ENCODE measurements around the gene EIF3A.

DNA sequence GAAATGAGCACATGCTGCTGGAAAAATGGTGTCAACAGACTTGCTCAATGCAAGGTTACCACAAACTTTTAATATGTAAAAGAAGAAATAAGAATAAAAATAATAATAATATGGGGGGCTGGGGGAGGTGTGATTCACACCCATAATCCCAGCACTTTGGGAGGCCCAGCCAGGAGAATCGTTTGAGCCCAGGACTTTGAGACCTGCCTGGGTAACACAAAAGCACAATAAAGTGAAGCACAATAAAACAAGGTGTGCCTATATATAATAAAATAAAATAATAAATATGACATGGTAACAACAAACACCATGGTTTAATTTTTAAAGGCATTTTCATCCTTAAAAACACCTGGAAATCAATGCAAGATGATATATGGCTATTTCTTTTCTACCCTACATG, 25.1 kb downstream of the EIF3A start:
- TF ChIP-seq HDGF (IDR thresholded peaks at IDR 0.05; ENCODE audit: borderline replicate concordance) (no peak), ELF4 (IDR thresholded peaks at IDR 0.05) (no peak), ZNF384 (IDR thresholded peaks at IDR 0.05) (no peak), FOXM1 (IDR thresholded peaks at IDR 0.05; ENCODE audit: borderline replicate concordance) (no peak)
